Common myeloid progenitor, CD34-positive (primary cell): Measurements from ENCODE around the gene TNIP1.

Experiments
- CTCF ChIA-PET: fragments of 350-600 bp; sonication (Branson Sonifier 250); formaldehyde crosslinking; loops from one replicate; lab custom pipeline; 2021; ENCODE audit warnings: antibody characterized with exemption; lab: Charles Lee
- POLR2A ChIA-PET: fragments of 350-600 bp; sonication (Branson Sonifier 250); formaldehyde crosslinking; loops from one replicate; lab custom pipeline; 2021; ENCODE audit warnings: antibody characterized with exemption; lab: Charles Lee
- DNase-seq, 3 donors: peaks; one replicate each; pipeline versions ENCODE4 v3.0.0 to v3.0.0-alpha.2; 2013
- H3K27ac ChIP-seq, 2 experiments: 1 replicate in 1 of 2; 2 replicates in 1 of 2; pipeline ENCODE4 v1.7.0; 2013; ENCODE audit warnings: inconsistent platforms in 2 of 2, low read length in 2 of 2, mild to moderate bottlenecking in 2 of 2, low read depth in 1 of 2, moderate library complexity in 1 of 2; ENCODE audit not compliant: severe bottlenecking in 2 of 2, insufficient read depth in 1 of 2, poor library complexity in 1 of 2
- H3K27me3 ChIP-seq, 5 experiments: replicated peaks in 2 of 5; 1 replicate in 3 of 5; 2 replicates in 2 of 5; pipeline versions ENCODE4 v1.6.1 to v1.7.0; 2013; ENCODE audit warnings: low read length in 4 of 5, mild to moderate bottlenecking in 2 of 5, moderate library complexity in 2 of 5, inconsistent platforms in 1 of 5; ENCODE audit not compliant: insufficient read depth in 5 of 5, control insufficient read depth in 4 of 5
- H3K36me3 ChIP-seq, 4 experiments: 1 replicate in 2 of 4; 2 replicates in 2 of 4; pipeline versions ENCODE4 v1.6.1 to v1.7.0; 2013; ENCODE audit warnings: low read length in 3 of 4, control low read depth in 1 of 4, mild to moderate bottlenecking in 1 of 4; ENCODE audit not compliant: control insufficient read depth in 4 of 4, insufficient read depth in 4 of 4
- H3K4me1 ChIP-seq, 4 experiments: 1 replicate in 3 of 4; 2 replicates in 1 of 4; pipeline versions ENCODE4 v1.6.1 to v1.7.1; 2013; ENCODE audit warnings: low read length in 3 of 4, mild to moderate bottlenecking in 3 of 4, control low read depth in 1 of 4, inconsistent platforms in 1 of 4, moderate library complexity in 1 of 4; ENCODE audit not compliant: control insufficient read depth in 4 of 4, insufficient read depth in 4 of 4; ENCODE audit errors: control extremely low read depth in 1 of 4
- H3K4me3 ChIP-seq, 7 experiments: 1 replicate in 4 of 7; 2 replicates in 3 of 7; pipeline versions ENCODE4 v1.5.1 to v1.7.0; 2013; ENCODE audit warnings: mild to moderate bottlenecking in 7 of 7, low read length in 6 of 7, moderate library complexity in 6 of 7, inconsistent platforms in 2 of 7, low read depth in 2 of 7, control low read depth in 1 of 7; ENCODE audit not compliant: insufficient read depth in 4 of 7, control insufficient read depth in 1 of 7; ENCODE audit errors: extremely low read depth in 1 of 7
- H3K9me3 ChIP-seq, 5 experiments: 1 replicate in 4 of 5; 2 replicates in 1 of 5; pipeline versions ENCODE4 v1.6.1 to v1.7.1; 2013; ENCODE audit warnings: low read length in 4 of 5, mild to moderate bottlenecking in 2 of 5, inconsistent platforms in 1 of 5, low read depth in 1 of 5, moderate library complexity in 1 of 5; ENCODE audit not compliant: control insufficient read depth in 4 of 5, insufficient read depth in 2 of 5; ENCODE audit errors: control extremely low read depth in 1 of 5
- WGBS: methylation state at CpG from one replicate; pipeline ENCODE4 v1.1.5; 2013; ENCODE audit not compliant: insufficient coverage; 5-methylcytosine and 5-hydroxymethylcytosine counted together

TNIP1 gene

GRCh38 chr5:151024440-151025249, 56.2 kb downstream of the TNIP1 start:
- H3K36me3 ChIP-seq = peaks cover 5 to 42% (median 28%) of the 10 kb centered on the region in 4 experiments
- H3K4me1 ChIP-seq = peaks cover 0 to 18% (median 12%) of the 10 kb centered on the region in 4 experiments
- no peak for DNase-seq
- 100% methylated on average over 4 of the region's 7 CpGs for WGBS
- no peak overlapping the region for H3K27ac ChIP-seq
- peaks cover 0 to 2% (median 0%) of the 10 kb centered on the region in 5 experiments for H3K27me3 ChIP-seq
- H3K4me3 ChIP-seq = no peak overlapping the region
- ChIA-PET POLR2A (no interaction called here), CTCF (no interaction called here)
- no peaks in the 10 kb centered on the region for H3K9me3 ChIP-seq

- Histone ChIP-seq H3K4me1 (peaks cover 0 to 20% (median 12%) of the 10 kb centered on the region in 4 experiments), H3K36me3 (peaks cover 5 to 33% (median 21%) of the 10 kb centered on the region in 4 experiments), H3K4me3 (no peak overlapping the region), H3K27ac (no peak overlapping the region), H3K27me3 (peaks cover 0 to 2% (median 0%) of the 10 kb centered on the region in 5 experiments), H3K9me3 (no peaks in the 10 kb centered on the region)
- ChIA-PET POLR2A (no interaction called here), CTCF (interaction anchor here (1.0 kb wide), 1 partner anchor 92 kb away, joined by 3 read pairs; no protein-coding TSS in a partner anchor)
- DNase-seq = peak in 1 of 3 donors; percentile 10
- 83% methylated on average over 6 of the region's 8 CpGs for WGBS
Measured at GRCh38 chr5:151023651-151024050, 57.2 kb downstream of the TNIP1 start.

- 100% methylated on average over 3 of the region's 5 CpGs for WGBS
- Histone ChIP-seq H3K27ac (peak overlapping the region in 1 of 2 experiments; percentile 21), H3K4me1 (peaks cover 0 to 20% (median 12%) of the 10 kb centered on the region in 4 experiments), H3K9me3 (no peaks in the 10 kb centered on the region), H3K36me3 (peaks cover 2 to 27% (median 17%) of the 10 kb centered on the region in 4 experiments), H3K4me3 (no peak overlapping the region), H3K27me3 (peaks cover 0 to 2% (median 0%) of the 10 kb centered on the region in 5 experiments)
- POLR2A ChIA-PET = no interaction called here
- CTCF ChIA-PET = interaction anchor here (1.0 kb wide), 1 partner anchor 92 kb away, joined by 3 read pairs; no protein-coding TSS in a partner anchor
- no peak for DNase-seq
Measured at GRCh38 chr5:151023047-151023615, 57.7 kb downstream of the TNIP1 start.

- CTCF ChIA-PET = interaction anchor here (0.8 to 1.8 kb wide), 3 partner anchors 25 to 93 kb away, joined by 3 to 10 read pairs (median 3); no protein-coding TSS in a partner anchor
- H3K4me1 ChIP-seq = peaks cover 0 to 20% (median 12%) of the 10 kb centered on the region in 4 experiments
Measured at GRCh38 chr5:151022511-151023018, 58.3 kb downstream of the TNIP1 start.

GRCh38 chr5:151021746-151022145, 59.1 kb downstream of the TNIP1 start:
- Histone ChIP-seq H3K4me1 (peaks cover 0 to 20% (median 12%) of the 10 kb centered on the region in 4 experiments), H3K27me3 (peaks cover 0 to 2% (median 0%) of the 10 kb centered on the region in 5 experiments), H3K4me3 (no peak overlapping the region), H3K36me3 (peaks cover 0 to 14% (median 8%) of the 10 kb centered on the region in 4 experiments), H3K27ac (no peak overlapping the region), H3K9me3 (no peaks in the 10 kb centered on the region)
- DNase-seq = no peak
- 94% methylated on average over 4 of the region's 6 CpGs for WGBS
- ChIA-PET CTCF (interaction anchor here (0.8 to 1.8 kb wide), 3 partner anchors 21 to 30 kb away, joined by 3 to 10 read pairs (median 3); no protein-coding TSS in a partner anchor), POLR2A (no interaction called here)

More at GRCh38 chr5:151022511-151023018, 58.3 kb downstream of the TNIP1 start:
- H3K4me3 ChIP-seq = no peak overlapping the region
- POLR2A ChIA-PET = no interaction called here
- H3K9me3 ChIP-seq = no peaks in the 10 kb centered on the region
- no peak for DNase-seq
- peaks cover 0 to 2% (median 0%) of the 10 kb centered on the region in 5 experiments for H3K27me3 ChIP-seq
- 97% methylated on average over 5 of the region's 7 CpGs for WGBS
- H3K27ac ChIP-seq = peak overlapping the region in 1 of 2 experiments; percentile 21
- peaks cover 0 to 22% (median 12%) of the 10 kb centered on the region in 4 experiments for H3K36me3 ChIP-seq

- ChIA-PET CTCF (interaction anchor here (1.1 to 1.8 kb wide), 2 partner anchors 31 to 95 kb away, joined by 3 to 10 read pairs; no protein-coding TSS in a partner anchor), POLR2A (no interaction called here)
- Histone ChIP-seq H3K27me3 (peaks cover 0 to 2% (median 0%) of the 10 kb centered on the region in 5 experiments), H3K4me1 (peaks cover 0 to 20% (median 12%) of the 10 kb centered on the region in 4 experiments), H3K9me3 (no peaks in the 10 kb centered on the region), H3K36me3 (peaks cover 0 to 4% (median 1%) of the 10 kb centered on the region in 4 experiments), H3K27ac (no peak within 1 kb of the TSS), H3K4me3 (peak within 1 kb of the TSS; percentile 30 to 78 (median 58))
- peak; percentile 72 to 87 (median 82) for DNase-seq
- under 1% methylated on average over 46 of the region's 54 CpGs for WGBS
Measured at GRCh38 chr5:151020304-151021110, 60.3 kb downstream of the TNIP1 start, which contains the start of gene GPX3. GPX3 (plus strand) TSS chr5:151020591; CDS start chr5:151020655, 64 bp downstream.
